ENCODE results near the gene SCLT1. TPM values are rescaled to one million over a fixed set of nuclear protein-coding genes. Genes with fewer than 3 reads are reported as not detected.

Gene SCLT1
- total RNA-seq, 2 donors from 2014 or later, result 9.9 to 13.8 TPM

DNA sequence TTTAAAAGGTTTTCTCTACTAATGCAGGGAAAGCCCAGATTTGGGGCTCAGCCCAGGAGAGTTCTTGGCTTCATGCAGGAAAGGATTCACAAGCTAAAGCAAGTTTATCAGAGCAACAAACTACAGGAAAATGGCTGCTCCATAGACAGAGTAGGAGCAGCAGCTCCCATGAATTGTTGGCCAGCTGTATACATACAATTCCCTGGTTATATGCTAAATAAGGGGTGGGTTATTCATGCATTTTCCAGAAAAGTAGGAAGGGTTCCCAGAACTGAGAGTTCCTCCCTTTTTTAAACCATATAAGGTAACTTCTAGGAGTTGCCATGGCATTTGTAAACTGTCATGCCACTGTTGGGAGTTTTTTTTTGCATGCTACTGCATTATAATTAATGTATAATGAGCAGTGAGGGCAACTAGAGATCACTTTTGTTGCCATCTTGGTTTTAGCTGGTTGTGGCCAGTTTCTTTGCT is 5.2 kb upstream of the SCLT1 start:
- Histone ChIP-seq H3K9me3 (no peaks in the 10 kb centered on the region), H3K36me3 (replicated peaks in 1 of 2; ENCODE audit: insufficient read depth in 1 of 2, low read depth in 2 of 2) (no peaks in the 10 kb centered on the region), H3K4me1 (peaks cover 37% of the 10 kb centered on the region), H3K27me3 (no peaks in the 10 kb centered on the region), H3K4me3 (no peak overlapping the region), H3K27ac (no peak overlapping the region)
- TF ChIP-seq, protein P1, sequence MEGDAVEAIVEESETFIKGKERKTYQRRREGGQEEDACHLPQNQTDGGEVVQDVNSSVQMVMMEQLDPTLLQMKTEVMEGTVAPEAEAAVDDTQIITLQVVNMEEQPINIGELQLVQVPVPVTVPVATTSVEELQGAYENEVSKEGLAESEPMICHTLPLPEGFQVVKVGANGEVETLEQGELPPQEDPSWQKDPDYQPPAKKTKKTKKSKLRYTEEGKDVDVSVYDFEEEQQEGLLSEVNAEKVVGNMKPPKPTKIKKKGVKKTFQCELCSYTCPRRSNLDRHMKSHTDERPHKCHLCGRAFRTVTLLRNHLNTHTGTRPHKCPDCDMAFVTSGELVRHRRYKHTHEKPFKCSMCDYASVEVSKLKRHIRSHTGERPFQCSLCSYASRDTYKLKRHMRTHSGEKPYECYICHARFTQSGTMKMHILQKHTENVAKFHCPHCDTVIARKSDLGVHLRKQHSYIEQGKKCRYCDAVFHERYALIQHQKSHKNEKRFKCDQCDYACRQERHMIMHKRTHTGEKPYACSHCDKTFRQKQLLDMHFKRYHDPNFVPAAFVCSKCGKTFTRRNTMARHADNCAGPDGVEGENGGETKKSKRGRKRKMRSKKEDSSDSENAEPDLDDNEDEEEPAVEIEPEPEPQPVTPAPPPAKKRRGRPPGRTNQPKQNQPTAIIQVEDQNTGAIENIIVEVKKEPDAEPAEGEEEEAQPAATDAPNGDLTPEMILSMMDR (IDR thresholded peaks at IDR 0.05), result no peak
- no peak for TF ChIP-seq POLR2A (IDR thresholded peaks at IDR 0.05)
- no peak for DNase-seq
- ATAC-seq, result no peak
- intact Hi-C loops (cut with DNase I), result no loop called here

DNA sequence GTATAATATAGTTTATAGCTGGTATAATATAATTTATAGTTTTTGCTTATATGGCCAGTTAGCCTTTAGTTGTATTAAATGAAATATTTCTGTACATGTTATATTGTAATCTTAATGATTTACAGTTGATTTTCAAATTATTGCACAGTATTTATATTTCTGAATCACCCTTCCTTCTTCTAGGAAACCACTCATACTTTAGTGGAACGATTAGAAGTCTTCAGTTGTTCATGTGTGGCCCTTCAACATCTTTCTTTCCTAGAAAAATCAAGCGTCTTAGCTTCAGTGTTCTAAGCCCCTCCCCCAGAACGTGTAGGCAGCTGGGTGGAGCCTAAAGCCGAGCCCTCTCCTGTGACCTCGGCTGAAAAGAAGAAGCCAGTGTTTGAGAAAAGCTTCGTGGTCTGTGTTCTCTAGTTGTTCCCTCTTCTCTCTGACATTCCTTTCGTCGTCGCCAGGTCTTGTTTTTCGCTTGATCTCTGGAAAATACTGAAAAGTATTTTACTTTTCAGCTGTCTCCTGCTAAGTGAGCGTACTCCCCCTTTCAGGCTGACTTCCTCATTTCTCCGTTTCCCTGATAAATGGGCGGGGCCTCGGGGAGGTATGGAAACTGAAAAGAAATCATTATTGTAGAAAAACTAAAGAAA is 2.6 kb upstream of the SCLT1 start, which contains the start of gene C4orf33:
Gene C4orf33 (plus strand): TSS at position 342 of the 644 bp plus-strand sequence. CDS start 6,459 bp downstream, outside the sequence.
- Histone ChIP-seq H3K9me3 (no peaks in the 10 kb centered on the region), H3K4me1 (peaks cover 43% of the 10 kb centered on the region), H3K27ac (peak within 1 kb of the TSS; percentile 80 to 99 (median 92)), H3K27me3 (no peaks in the 10 kb centered on the region), H3K4me3 (peak within 1 kb of the TSS in 1 of 2 donors; percentile 53), H3K36me3 (replicated peaks in 1 of 2; ENCODE audit: insufficient read depth in 1 of 2, low read depth in 2 of 2) (no peaks in the 10 kb centered on the region)
- WGBS, 2 donors, result 0 to 3% methylated on average over 14 of the region's 14 CpGs
- intact Hi-C loops (cut with DNase I), result no loop called here
- DNase-seq, result peak; percentile 69 to 83 (median 78)
- ATAC-seq, result peak; percentile 63
- TF ChIP-seq POLR2A (IDR thresholded peaks at IDR 0.05), result peak in 2 of 3 donors; percentile 53
- TF ChIP-seq, protein P1 (IDR thresholded peaks at IDR 0.05), result no peak

DNA sequence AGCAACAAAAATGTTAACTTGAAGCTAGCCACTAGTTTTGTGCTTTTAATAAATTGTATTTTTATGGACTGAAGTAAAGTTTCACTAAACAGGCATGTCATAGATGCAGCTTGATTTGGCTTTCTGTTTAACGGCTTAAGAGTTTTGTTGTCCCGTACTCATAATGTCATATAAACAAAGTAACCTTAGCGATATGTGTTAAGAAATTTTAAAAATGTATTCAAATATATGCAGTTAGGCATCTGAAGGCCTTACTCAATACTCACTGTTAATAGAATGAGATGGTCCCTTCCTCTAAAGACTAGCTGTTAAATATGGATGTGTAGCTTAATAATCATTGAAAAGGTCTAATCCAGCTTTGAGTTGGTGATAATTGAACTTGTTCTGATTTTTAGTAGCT is 1.0 kb upstream of the SCLT1 start:
- H3K36me3 ChIP-seq (replicated peaks in 1 of 2; ENCODE audit: insufficient read depth in 1 of 2, low read depth in 2 of 2), result no peaks in the 10 kb centered on the region
- no peaks in the 10 kb centered on the region for H3K9me3 ChIP-seq
- TF ChIP-seq, protein P1 (IDR thresholded peaks at IDR 0.05), result no peak
- TF ChIP-seq POLR2A (IDR thresholded peaks at IDR 0.05), result no peak
- peaks cover 43% of the 10 kb centered on the region for H3K4me1 ChIP-seq
- ATAC-seq (no peak), DNase-seq (no peak)
- H3K27me3 ChIP-seq, result no peaks in the 10 kb centered on the region
- intact Hi-C loops (cut with DNase I), result no loop called here
- 44 to 48% methylated on average over 3 of the region's 3 CpGs for WGBS, 2 donors
- no peak overlapping the region for H3K4me3 ChIP-seq
- peak overlapping the region in 2 of 4 donors; percentile 94 to 97 for H3K27ac ChIP-seq

DNA sequence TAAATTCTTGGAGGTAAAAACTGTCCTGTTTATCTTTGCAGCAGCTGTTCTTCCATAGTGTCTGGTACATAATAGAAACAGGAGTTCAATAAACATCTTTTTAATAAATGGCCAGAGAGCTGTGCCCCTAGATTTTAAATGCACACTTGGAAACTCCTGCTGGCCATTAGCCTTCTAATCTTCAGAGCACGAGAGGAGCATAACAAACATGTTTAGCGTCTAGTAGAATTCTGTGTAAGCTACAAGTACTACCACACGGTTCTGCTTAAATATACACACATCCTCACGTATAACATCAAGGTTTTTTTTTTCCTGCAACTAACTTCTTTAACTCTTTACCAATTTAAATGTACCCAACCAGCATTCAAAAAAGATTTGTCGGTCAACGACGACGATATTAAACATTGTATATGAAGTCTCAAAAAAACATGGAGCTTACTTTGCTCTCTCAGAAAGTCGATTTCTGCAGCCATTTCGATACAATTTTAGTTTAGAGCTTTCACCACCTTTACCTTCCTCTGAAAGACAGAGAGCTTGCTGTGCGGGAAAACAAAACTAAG is 628 bp downstream of the SCLT1 start:
- ATAC-seq (no peak), DNase-seq (no peak)
- WGBS, 2 donors, result 0 to 1% methylated on average over 11 of the region's 11 CpGs
- no peaks in the 10 kb centered on the region for H3K27me3 ChIP-seq
- H3K27ac ChIP-seq, result peak overlapping the region; percentile 93 to 98 (median 96)
- H3K4me1 ChIP-seq, result peaks cover 43% of the 10 kb centered on the region
- no peaks in the 10 kb centered on the region for H3K36me3 ChIP-seq (replicated peaks in 1 of 2; ENCODE audit: insufficient read depth in 1 of 2, low read depth in 2 of 2)
- peak overlapping the region; percentile 59 to 68 for H3K4me3 ChIP-seq
- intact Hi-C loops (cut with DNase I), result no loop called here
- no peaks in the 10 kb centered on the region for H3K9me3 ChIP-seq
- TF ChIP-seq, protein P1 (IDR thresholded peaks at IDR 0.05), result no peak
- TF ChIP-seq POLR2A (IDR thresholded peaks at IDR 0.05), result no peak

Data from body of pancreas (tissue), 4 donors.